ENCODE results near the gene SCAMP2. TPM values are rescaled to one million over a fixed set of nuclear protein-coding genes. Genes with fewer than 3 reads are reported as not detected.

The SCAMP2 gene
- total and polyA plus RNA-seq, 2 donors (not counting 1 experiment from before 2014, with no cell fraction given) = 85.1 to 105 TPM

- CTCF ChIA-PET = interaction anchor here (1.0 kb wide), 2 partner anchors 16 to 24 kb away, joined by 3 read pairs; no protein-coding TSS in a partner anchor
Measured at GRCh38 chr15:74817370-74817737, 55.8 kb downstream of the SCAMP2 start.

More at GRCh38 chr15:74817370-74817737, 55.8 kb downstream of the SCAMP2 start:
- Mint-ChIP-seq H3K4me3 (no peak overlapping the region), H3K4me1 (peaks cover 45% of the 10 kb centered on the region), H3K9me3 (ENCODE audit: insufficient read depth) (no peaks in the 10 kb centered on the region), H3K27ac (no peak overlapping the region), H3K27me3 (no peaks in the 10 kb centered on the region)
- intact Hi-C loops (cut with micrococcal nuclease) = no loop called here
- Histone ChIP-seq H3K4me2 (replicated peaks; ENCODE audit: low read depth, low read length, poor library complexity, severe bottlenecking) (no peak overlapping the region), H3K4me1 (ENCODE audit: control insufficient read depth in 2 of 2, insufficient read depth in 2 of 2, low read length in 2 of 2) (peaks cover 35 to 52% of the 10 kb centered on the region in 2 donors), H3K36me3 (replicated peaks in 1 of 2; ENCODE audit: control extremely low read depth in 1 of 2, control insufficient read depth in 1 of 2, extremely low read depth in 1 of 2, insufficient read depth in 2 of 2, low read length in 1 of 2) (no peaks in the 10 kb centered on the region), H3K27me3 (replicated peaks in 1 of 4; ENCODE audit: control extremely low read depth in 1 of 4, control insufficient read depth in 3 of 4, insufficient read depth in 4 of 4, low read length in 3 of 4) (peaks cover 0 to 11% (median 2%) of the 10 kb centered on the region in 4 experiments), H2AFZ (ENCODE audit: insufficient read depth, low read depth, low read length, poor library complexity, severe bottlenecking) (no peak overlapping the region), H4K20me1 (ENCODE audit: control insufficient read depth, insufficient read depth, low read length, poor library complexity, severe bottlenecking) (no peaks in the 10 kb centered on the region), H3K9me3 (ENCODE audit: control extremely low read depth in 1 of 3, control insufficient read depth in 2 of 3, insufficient read depth in 1 of 3, low read length in 2 of 3) (no peaks in the 10 kb centered on the region), H3K9ac (ENCODE audit: low read length) (no peak overlapping the region), H3K79me2 (ENCODE audit: control insufficient read depth, insufficient read depth, low read length) (peaks cover 23% of the 10 kb centered on the region), H3K27ac (ENCODE audit: low read length in 2 of 2) (no peak overlapping the region), H3K4me3 (ENCODE audit: control extremely low read depth in 1 of 5, extremely low read depth in 1 of 5, insufficient read depth in 1 of 5, low read depth in 2 of 5, low read length in 4 of 5) (no peak overlapping the region)
- no peak for TF ChIP-seq EZH2 (IDR thresholded peaks at IDR 0.05; ENCODE audit: borderline replicate concordance, insufficient read depth, low read depth, low read length, poor library complexity, severe bottlenecking)
- no peak for TF ChIP-seq CTCF (IDR thresholded peaks at IDR 0.05)
- DNase-seq (no peak), ATAC-seq (ENCODE audit: low read depth) (no peak)
- WGBS (ENCODE audit: insufficient coverage) = 66% methylated on average over 9 of the region's 9 CpGs
- POLR2A ChIA-PET = no interaction called here

All from B cell (primary cell).